ENCODE data around the gene CNTNAP1.
"Not testable (repeated sequence)": the region's sequence is repeated elsewhere in the genome, so short reads cannot be mapped to it uniquely, and the experiment has no call there.

GRCh38 chr17:42666126-42666525 lies 16.2 kb upstream of the CNTNAP1 start:
- TF ChIP-seq CTCF, POLR2A (IDR thresholded peaks at IDR 0.05): not testable (repeated sequence)
